GM10266 (cell line): ENCODE data around the gene CGB1.
A peak's percentile ranks its signal among the peaks of the same experiment; 100 is the strongest.

ENCODE experiments used
- DNase-seq: peaks from one replicate; pipeline ENCODE4 v3.0.0; 2012; ENCODE audit errors: extremely low spot score
- TF ChIP-seq, protein P1 (sequence below): IDR thresholded peaks from 2 replicates; pipeline ENCODE4 v1.5.1; 2012; ENCODE audit warnings: mild to moderate bottlenecking, low read depth; ENCODE audit not compliant: control insufficient read depth, insufficient read depth; ENCODE audit errors: missing control alignments

Gene CGB1

DNA sequence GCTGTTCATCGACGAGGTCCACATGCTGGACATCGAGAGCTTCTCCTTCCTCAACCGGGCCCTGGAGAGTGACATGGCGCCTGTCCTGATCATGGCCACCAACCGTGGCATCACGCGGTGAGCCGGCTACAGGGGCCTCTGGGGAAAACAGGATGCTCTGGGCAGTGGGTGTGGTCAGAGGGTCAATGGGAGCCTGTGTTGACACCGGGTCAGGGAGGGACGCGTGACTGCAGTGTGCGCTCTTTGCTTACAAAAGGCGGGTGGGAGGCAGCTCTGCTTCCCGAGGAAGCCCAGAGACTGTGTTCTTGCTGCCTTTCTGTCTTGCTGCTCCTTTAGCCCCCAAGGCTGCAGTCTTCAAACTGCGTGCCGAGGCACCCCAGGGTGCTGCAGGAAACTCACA lies 25.5 kb downstream of the CGB1 start:
- no peak for DNase-seq
- TF ChIP-seq, protein P1, sequence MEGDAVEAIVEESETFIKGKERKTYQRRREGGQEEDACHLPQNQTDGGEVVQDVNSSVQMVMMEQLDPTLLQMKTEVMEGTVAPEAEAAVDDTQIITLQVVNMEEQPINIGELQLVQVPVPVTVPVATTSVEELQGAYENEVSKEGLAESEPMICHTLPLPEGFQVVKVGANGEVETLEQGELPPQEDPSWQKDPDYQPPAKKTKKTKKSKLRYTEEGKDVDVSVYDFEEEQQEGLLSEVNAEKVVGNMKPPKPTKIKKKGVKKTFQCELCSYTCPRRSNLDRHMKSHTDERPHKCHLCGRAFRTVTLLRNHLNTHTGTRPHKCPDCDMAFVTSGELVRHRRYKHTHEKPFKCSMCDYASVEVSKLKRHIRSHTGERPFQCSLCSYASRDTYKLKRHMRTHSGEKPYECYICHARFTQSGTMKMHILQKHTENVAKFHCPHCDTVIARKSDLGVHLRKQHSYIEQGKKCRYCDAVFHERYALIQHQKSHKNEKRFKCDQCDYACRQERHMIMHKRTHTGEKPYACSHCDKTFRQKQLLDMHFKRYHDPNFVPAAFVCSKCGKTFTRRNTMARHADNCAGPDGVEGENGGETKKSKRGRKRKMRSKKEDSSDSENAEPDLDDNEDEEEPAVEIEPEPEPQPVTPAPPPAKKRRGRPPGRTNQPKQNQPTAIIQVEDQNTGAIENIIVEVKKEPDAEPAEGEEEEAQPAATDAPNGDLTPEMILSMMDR, result no peak

DNA sequence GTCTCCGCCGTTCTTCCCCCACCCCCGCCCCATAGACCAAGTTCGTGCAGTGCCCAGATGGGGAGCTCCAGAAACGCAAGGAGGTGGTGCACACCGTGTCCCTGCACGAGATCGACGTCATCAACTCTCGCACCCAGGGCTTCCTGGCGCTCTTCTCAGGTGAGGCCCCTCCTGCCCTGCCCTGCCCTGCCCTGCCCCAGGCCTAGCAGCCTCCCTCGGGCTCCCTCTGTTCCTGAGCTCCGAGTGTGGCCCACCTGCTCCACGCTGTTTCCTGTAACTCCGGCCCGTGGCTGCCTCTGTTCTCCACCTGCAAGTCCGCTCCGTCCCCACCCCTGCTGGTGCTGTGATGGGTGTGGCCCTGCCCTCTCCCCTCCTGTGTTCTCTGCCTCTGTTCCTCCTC lies 26.2 kb downstream of the CGB1 start:
- TF ChIP-seq, protein P1, result no peak
- no peak for DNase-seq

DNA sequence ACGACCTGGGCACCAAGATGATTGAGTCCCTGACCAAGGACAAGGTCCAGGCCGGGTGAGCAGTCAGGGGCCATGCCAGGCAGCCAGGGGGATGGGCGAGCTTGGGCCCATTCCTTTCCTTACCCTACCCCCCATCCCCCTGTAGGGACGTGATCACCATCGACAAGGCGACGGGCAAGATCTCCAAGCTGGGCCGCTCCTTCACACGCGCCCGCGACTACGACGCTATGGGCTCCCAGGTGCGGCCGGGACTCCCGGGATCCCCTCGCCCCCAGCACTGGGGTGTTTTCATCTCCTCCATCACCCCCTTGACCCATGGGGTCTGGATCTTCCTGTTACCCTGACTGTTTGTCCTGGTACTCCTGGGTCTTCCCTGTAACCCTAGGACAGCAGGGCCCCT lies 26.9 kb downstream of the CGB1 start:
- peak; percentile 13 for DNase-seq
- TF ChIP-seq, protein P1, result no peak

DNA sequence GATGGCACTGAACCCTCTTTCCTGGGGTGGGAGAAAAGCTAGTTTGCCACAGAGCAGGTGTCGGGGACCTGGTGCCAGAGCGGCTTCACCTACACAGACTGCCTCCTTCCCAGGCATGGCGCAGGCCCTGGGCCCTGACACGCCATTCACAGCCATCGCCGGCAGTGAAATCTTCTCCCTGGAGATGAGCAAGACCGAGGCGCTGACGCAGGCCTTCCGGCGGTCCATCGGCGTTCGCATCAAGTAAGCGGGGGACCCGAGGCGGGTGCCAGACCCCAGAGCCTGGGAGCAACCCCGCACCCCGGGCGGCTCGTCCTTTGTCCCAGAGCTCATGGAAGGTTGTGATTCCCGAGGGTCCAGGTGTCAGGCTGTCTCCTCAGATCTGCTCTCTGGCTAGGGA lies 29.8 kb downstream of the CGB1 start:
- TF ChIP-seq, protein P1, result no peak
- DNase-seq, result no peak

DNA sequence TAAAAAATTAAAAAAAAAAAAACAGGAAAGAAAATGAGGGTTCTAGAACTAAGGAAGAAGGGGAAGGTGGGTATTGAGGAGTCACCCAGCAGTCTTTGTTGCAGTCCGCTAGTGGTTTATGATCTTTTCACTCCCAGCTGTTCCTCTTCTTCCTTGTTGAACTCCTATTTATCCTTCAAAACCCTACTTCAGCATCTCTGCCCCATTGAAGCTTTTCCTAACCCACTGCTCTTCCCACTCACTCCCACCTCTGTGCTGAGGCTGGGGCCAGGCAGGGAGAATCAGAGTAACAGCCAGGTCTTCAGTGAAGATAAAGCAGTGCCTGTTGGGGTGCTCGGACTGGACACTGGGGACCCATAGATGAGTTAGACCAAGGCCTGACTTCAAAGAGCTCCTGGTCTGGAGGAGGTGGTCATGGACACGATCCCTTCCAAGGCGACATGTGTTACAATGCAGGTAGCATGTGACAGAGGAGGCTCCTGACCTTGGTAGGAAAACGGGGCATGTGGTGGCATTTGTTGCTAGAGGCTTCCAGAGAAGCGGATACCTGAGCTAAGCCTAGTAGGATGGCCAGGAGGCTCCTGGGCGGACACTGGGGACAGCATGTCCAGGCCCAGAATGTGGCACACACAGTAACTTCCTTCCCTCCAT lies 31.6 kb downstream of the CGB1 start:
- TF ChIP-seq, protein P1, result no peak
- DNase-seq, result no peak

DNA sequence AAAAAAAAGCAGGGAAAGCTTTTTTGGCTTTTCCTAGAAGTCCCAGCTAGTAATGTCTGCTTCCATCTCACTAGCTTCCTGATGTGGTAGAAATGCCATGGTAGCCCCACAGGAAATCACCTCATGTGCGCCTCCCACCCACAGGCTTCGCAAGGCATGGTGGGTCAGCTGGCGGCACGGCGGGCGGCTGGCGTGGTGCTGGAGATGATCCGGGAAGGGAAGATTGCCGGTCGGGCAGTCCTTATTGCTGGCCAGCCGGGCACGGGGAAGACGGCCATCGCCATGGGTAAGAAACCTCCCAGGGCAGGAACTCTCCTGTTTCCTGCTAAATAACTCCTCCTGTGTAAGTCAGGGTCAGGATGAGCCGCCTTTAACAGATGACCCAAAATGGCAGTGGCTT lies 32.6 kb downstream of the CGB1 start:
- no peak for DNase-seq
- TF ChIP-seq, protein P1, result no peak

DNA sequence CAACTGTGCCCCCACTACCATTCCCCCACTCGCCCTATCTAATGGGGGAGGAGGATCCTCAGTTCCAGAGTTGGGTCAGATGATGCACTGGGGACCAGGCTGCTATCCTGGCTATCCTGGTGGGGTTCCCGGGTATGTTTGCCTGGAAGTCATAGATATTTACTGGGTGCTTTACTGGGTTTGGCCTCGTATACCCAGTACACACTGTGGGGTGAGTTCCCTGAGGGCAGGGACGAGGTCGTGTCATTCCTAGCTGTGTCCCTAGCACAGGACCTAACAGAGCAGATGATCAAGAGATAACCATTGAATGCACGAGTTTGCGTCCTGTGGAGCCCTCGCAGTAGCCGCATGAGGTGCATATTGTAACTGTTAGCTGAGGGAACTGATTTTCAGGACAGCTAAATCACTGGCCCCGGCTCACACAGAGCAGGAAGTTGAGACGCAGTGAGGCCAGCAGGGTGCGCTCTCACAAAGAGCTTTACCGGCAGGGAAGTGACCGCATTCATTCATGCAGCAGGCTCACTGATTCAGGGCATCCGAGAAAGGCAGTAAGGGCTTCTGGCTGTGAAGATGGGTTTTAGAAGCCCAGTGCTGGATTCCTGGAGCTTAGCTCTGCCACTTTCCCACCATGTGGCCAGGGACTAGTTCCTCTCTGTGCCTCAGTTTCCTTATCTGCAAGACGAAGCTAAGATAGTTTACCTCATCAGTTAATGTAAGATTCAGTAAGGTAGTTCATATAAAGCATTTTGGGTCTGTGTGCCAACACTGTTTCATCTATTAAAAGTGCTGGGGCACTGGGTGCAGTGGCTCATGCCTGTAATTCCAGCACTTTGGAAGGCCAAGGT lies 37.0 kb downstream of the CGB1 start:
- TF ChIP-seq, protein P1, result peak; percentile 59
- no peak for DNase-seq
